Upper lobe of right lung (tissue), 1 donor: ENCODE measurements around the gene WRAP53. TPM values are rescaled to one million over a fixed set of nuclear protein-coding genes. Genes with fewer than 3 reads are reported as not detected.
A peak's percentile ranks its signal among the peaks of the same experiment; 100 is the strongest.
"Not testable (repeated sequence)": the region's sequence is repeated elsewhere in the genome, so short reads cannot be mapped to it uniquely, and the experiment has no call there.

ENCODE experiments used
- ATAC-seq: fragments of 200-7000 bp; cut with Tn5 transposase; one replicate; pipeline ENCODE4 v1.9.1; 2020; ENCODE audit warnings: mild to moderate bottlenecking, moderate library complexity
- DNase-seq: peaks from one replicate; pipeline ENCODE4 v3.0.0-alpha.2; 2020
- H3K27ac ChIP-seq: fragments of 200-600 bp; one replicate; pipeline ENCODE4 v1.8.0; 2022
- H3K27me3 ChIP-seq: fragments of 200-600 bp; one replicate; pipeline ENCODE4 v1.8.0; 2022; ENCODE audit warnings: mild to moderate bottlenecking
- H3K36me3 ChIP-seq: fragments of 200-600 bp; one replicate; pipeline ENCODE4 v1.8.0; 2022
- H3K4me1 ChIP-seq: fragments of 200-600 bp; one replicate; pipeline ENCODE4 v1.8.0; 2022
- H3K4me3 ChIP-seq: fragments of 200-600 bp; one replicate; pipeline ENCODE4 v1.8.0; 2022; ENCODE audit warnings: mild to moderate bottlenecking
- H3K9me3 ChIP-seq: fragments of 200-600 bp; one replicate; pipeline ENCODE4 v1.8.0; 2022
- intact Hi-C: fragments of 100-400 bp; cut with DNase I; formaldehyde crosslinking; loops from one replicate; pipeline ENCODE4 v1.11.0; 2022
- long read RNA-seq: library from polyadenylated mRNA; unstranded; transcript quantifications from one replicate; pipeline ENCODE4 v2.0.0, GENCODE V29; 2021
- total RNA-seq: library from RNA; stranded (reverse); fragmentation: NEBNext Ultra II Directional; extraction: Animal tissue kit (Norgen Biotek cat#: 25700); gene quantifications from one replicate; pipeline ENCODE4 v1.2.1, GENCODE V29; 2021
- TF ChIP-seq, protein P1 (sequence below): fragments of 200-600 bp; IDR thresholded peaks from one replicate; pipeline ENCODE4 v1.8.0; 2022; ENCODE audit warnings: antibody characterized with exemption
- donor health status: DM: no; HTN: yes; CAD: no; lungs with severe emphysema.

Gene WRAP53
- 5.7 TPM for total RNA-seq
- long read RNA-seq, full-length matches to known transcripts = 5 of 10 reads
- long read RNA-seq, partial matches to known transcripts = 1 of 10 reads
- long read RNA-seq, other reads (novel, unspliced or antisense) = 4 of 10 reads

DNA sequence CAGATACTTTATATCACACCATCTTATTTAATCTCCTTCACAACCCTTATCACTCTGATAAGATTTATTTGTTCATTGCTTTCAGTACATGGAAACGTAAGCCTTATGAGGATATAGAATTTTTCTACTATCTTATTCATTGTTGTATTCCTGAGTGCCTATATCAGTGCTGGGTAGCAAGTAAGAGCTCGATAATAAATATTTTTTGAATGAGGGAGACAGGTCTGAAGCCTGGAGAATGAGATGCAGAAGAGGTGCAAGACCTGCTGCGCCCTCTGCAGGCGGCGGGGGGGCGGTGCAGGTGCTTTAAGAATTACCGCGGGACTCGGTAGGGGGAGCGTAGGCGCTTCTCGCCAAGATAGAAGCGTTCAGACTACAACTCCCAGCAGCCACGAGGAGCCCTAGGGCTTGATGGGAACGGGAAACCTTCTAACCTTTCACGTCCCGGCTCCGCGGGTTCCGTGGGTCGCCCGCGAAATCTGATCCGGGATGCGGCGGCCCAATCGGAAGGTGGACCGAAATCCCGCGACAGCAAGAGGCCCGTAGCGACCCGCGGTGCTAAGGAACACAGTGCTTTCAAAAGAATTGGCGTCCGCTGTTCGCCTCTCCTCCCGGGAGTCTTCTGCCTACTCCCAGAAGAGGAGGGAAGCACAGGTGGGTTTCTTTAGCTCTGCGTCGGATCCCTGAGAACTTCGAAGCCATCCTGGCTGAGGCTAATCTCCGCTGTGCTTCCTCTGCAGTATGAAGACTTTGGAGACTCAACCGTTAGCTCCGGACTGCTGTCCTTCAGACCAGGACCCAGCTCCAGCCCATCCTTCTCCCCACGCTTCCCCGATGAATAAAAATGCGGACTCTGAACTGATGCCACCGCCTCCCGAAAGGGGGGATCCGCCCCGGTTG is at the start of gene WRAP53:
WRAP53 (plus strand) TSS at position 570 of the 900 bp plus-strand sequence; CDS start at position 742, 172 bp downstream.
- Histone ChIP-seq H3K4me3 (peak within 1 kb of the TSS; percentile 71), H3K27me3 (no peaks in the 10 kb centered on the region), H3K27ac (peak within 1 kb of the TSS; percentile 100), H3K9me3 (no peaks in the 10 kb centered on the region), H3K4me1 (peaks cover 23% of the 10 kb centered on the region), H3K36me3 (no peaks in the 10 kb centered on the region)
- TF ChIP-seq, protein P1, sequence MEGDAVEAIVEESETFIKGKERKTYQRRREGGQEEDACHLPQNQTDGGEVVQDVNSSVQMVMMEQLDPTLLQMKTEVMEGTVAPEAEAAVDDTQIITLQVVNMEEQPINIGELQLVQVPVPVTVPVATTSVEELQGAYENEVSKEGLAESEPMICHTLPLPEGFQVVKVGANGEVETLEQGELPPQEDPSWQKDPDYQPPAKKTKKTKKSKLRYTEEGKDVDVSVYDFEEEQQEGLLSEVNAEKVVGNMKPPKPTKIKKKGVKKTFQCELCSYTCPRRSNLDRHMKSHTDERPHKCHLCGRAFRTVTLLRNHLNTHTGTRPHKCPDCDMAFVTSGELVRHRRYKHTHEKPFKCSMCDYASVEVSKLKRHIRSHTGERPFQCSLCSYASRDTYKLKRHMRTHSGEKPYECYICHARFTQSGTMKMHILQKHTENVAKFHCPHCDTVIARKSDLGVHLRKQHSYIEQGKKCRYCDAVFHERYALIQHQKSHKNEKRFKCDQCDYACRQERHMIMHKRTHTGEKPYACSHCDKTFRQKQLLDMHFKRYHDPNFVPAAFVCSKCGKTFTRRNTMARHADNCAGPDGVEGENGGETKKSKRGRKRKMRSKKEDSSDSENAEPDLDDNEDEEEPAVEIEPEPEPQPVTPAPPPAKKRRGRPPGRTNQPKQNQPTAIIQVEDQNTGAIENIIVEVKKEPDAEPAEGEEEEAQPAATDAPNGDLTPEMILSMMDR = peak; percentile 100
- DNase-seq = peak; percentile 97
- intact Hi-C loops = no loop called here
- peak; percentile 94 for ATAC-seq

DNA sequence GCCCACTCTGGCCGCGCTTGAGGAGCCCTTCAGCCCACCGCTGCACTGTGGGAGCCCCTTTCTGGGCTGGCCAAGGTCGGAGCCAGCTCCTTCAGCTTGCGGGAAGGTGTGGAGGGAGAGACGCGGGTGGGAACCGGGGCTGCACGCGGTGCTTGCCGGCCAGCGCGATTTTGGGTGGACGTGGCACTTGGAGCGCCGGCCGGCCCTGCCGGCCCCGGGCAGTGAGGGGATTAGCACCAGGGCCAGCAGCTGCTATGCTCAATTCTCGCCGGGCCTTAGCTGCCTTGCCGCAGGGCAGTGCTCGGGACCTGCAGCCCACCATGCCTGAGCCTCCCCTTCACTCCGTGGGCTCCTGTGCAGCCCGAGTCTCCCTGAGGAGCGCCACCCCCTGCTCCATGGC is 47.5 kb upstream of the WRAP53 start:
- ATAC-seq (no peak), DNase-seq (no peak)

DNA sequence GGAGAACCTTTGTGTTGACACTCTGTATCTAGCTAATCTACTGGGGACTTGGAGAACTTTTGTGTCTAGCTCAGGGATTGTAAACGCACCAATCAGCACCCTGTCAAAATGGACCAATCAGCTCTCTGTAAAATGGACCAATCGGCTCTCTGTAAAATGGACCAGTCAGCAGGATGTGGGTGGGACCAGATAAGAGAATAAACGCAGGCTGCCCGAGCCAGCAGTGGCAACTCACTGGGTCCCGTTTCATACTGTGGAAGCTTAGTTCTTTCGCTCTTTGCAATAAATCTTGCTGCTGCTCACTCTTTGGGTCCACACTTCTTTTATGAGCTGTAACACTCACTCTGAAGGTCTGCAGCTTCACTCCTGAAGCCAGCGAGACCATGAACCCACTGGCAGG is 46.6 kb upstream of the WRAP53 start:
- H3K36me3 ChIP-seq, H3K27me3 ChIP-seq, H3K9me3 ChIP-seq, H3K4me1 ChIP-seq, H3K27ac ChIP-seq, intact Hi-C loops, ATAC-seq, DNase-seq, H3K4me3 ChIP-seq: not testable (repeated sequence)

More for the DNA sequence above, 47.5 kb upstream of the WRAP53 start:
- no peaks in the 10 kb centered on the region for H3K9me3 ChIP-seq
- intact Hi-C loops = no loop called here
- H3K27me3 ChIP-seq = no peaks in the 10 kb centered on the region
- H3K27ac ChIP-seq = no peak overlapping the region
- H3K4me3 ChIP-seq = no peak overlapping the region
- no peaks in the 10 kb centered on the region for H3K4me1 ChIP-seq
- TF ChIP-seq, protein P1 = no peak
- no peaks in the 10 kb centered on the region for H3K36me3 ChIP-seq

DNA sequence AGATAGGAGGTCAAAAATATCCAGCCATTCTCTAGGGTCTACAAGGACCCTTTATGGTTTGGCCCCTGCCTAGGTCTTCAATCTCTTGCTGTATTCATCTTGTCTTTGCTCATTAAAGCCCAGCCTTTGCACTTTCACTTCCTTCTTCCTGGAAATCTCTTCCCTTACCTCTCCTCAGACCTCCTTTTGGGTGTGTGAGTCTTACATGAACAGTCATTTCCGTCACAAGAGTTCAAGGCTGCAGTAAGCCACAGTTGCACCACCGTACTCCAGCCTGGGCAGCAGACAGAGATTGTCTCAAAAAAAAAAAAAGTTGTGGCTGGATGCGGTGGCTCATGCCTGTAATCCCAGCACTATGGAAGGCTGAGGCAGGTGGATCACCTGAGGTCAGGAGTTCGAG is 43.5 kb upstream of the WRAP53 start:
- H3K4me1 ChIP-seq = no peaks in the 10 kb centered on the region
- H3K9me3 ChIP-seq = no peaks in the 10 kb centered on the region
- H3K27me3 ChIP-seq = peaks cover 3% of the 10 kb centered on the region
- no peaks in the 10 kb centered on the region for H3K36me3 ChIP-seq
- DNase-seq (no peak), ATAC-seq (peak; percentile 74)
- TF ChIP-seq, protein P1 = no peak
- intact Hi-C loops = no loop called here
- no peak overlapping the region for H3K27ac ChIP-seq
- H3K4me3 ChIP-seq = no peak overlapping the region

DNA sequence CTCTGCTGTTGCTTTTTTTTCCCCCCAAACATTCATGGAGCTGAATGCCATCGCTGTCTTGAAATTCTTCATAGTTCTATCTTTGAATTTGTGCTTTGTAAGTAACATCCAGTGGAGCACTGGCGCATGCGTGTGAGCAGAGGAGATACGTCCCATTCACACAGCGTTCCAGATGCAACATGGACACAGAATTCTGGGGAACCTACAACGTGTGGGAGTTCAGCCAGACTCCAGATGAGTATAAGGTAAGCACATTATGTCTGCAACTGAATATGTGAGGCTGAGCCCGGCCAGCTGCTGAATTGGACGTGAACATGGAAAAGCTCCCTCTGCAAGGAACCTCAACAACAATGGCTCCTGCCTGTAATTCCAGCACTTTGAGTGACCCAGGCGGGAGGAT is 41.8 kb upstream of the WRAP53 start:
- ATAC-seq (no peak), DNase-seq (no peak)
- Histone ChIP-seq H3K9me3 (no peaks in the 10 kb centered on the region), H3K4me1 (peaks cover 14% of the 10 kb centered on the region), H3K27ac (no peak overlapping the region), H3K4me3 (no peak overlapping the region), H3K27me3 (peaks cover 19% of the 10 kb centered on the region), H3K36me3 (no peaks in the 10 kb centered on the region)
- TF ChIP-seq, protein P1 = no peak
- intact Hi-C loops = no loop called here

DNA sequence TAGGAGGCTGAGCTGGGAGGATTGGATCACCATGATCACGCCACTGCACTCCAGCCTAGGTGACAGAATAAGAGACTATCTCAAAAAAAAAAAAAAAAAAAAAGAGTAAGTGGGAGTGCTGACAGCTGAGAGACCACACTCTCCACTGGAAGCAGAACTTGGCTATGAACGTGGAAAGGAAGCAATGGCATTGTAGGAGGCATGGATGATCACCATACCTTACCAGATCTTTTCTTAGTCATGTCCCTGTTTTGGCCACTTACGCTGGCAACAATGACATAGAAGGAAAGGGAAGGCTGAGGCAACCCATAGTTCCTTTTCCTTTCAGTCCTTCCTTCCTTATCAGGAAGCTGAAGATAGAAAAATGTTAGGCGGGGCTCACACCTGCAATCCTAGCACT is 41.3 kb upstream of the WRAP53 start:
- intact Hi-C loops = no loop called here
- Histone ChIP-seq H3K27me3 (peaks cover 25% of the 10 kb centered on the region), H3K27ac (no peak overlapping the region), H3K36me3 (no peaks in the 10 kb centered on the region), H3K4me1 (peaks cover 17% of the 10 kb centered on the region), H3K4me3 (no peak overlapping the region), H3K9me3 (no peaks in the 10 kb centered on the region)
- DNase-seq (no peak), ATAC-seq (no peak)
- TF ChIP-seq, protein P1 = no peak
